GM23248 (cell line): ENCODE data around the gene FCHSD1. TPM values are rescaled to one million over a fixed set of nuclear protein-coding genes. Genes with fewer than 3 reads are reported as not detected.

Experiments used
- DNase-seq: peaks from one replicate; pipeline ENCODE4 v3.0.0-alpha.2; 2015
- H2AFZ ChIP-seq: fragments of 200-600 bp; sonication (generic); 2 replicates; pipeline ENCODE4 v1.6.1; 2016; ENCODE audit warnings: antibody characterized with exemption
- H3F3A ChIP-seq: fragments of 200-600 bp; sonication (generic); 2 replicates; pipeline ENCODE4 v1.6.1; 2016; ENCODE audit warnings: mild to moderate bottlenecking, antibody characterized with exemption, mixed run types; ENCODE audit not compliant: insufficient read depth
- H3K27ac ChIP-seq: fragments of 200-600 bp; sonication (generic); 2 replicates; pipeline ENCODE4 v1.5.1; 2016; ENCODE audit warnings: mild to moderate bottlenecking
- H3K27me3 ChIP-seq: fragments of 200-600 bp; sonication (generic); replicated peaks from 2 replicates; pipeline ENCODE4 v1.6.1; 2016; ENCODE audit warnings: mild to moderate bottlenecking; ENCODE audit not compliant: insufficient read depth
- H3K36me3 ChIP-seq: fragments of 200-600 bp; sonication (generic); 2 replicates; pipeline ENCODE4 v1.6.1; 2016; ENCODE audit warnings: low read depth, mild to moderate bottlenecking
- H3K4me1 ChIP-seq: fragments of 200-600 bp; sonication (generic); 2 replicates; pipeline ENCODE4 v1.6.1; 2016; ENCODE audit warnings: mild to moderate bottlenecking; ENCODE audit not compliant: insufficient read depth
- H3K4me2 ChIP-seq: fragments of 200-600 bp; sonication (generic); one replicate; pipeline ENCODE4 v1.6.1; 2016; ENCODE audit warnings: mild to moderate bottlenecking; ENCODE audit not compliant: unreplicated experiment
- H3K4me3 ChIP-seq: fragments of 200-600 bp; sonication (generic); 2 replicates; pipeline ENCODE4 v1.5.1; 2016; ENCODE audit warnings: mild to moderate bottlenecking
- H3K79me2 ChIP-seq: fragments of 200-600 bp; sonication (generic); 2 replicates; pipeline ENCODE4 v1.6.1; 2016; ENCODE audit warnings: mild to moderate bottlenecking; ENCODE audit not compliant: insufficient read depth
- H3K9ac ChIP-seq: fragments of 200-600 bp; sonication (generic); 2 replicates; pipeline ENCODE4 v1.6.1; 2016; ENCODE audit warnings: mild to moderate bottlenecking
- H3K9me2 ChIP-seq: fragments of 200-600 bp; sonication (generic); 2 replicates; pipeline ENCODE4 v1.6.1; 2016; ENCODE audit warnings: mixed run types, mild to moderate bottlenecking, moderate library complexity; ENCODE audit not compliant: insufficient read depth
- H3K9me3 ChIP-seq: fragments of 200-600 bp; sonication (generic); one replicate; pipeline ENCODE4 v1.6.1; 2017; ENCODE audit warnings: low read depth
- H4K20me1 ChIP-seq: fragments of 200-600 bp; sonication (generic); 2 replicates; pipeline ENCODE4 v1.6.0; 2016; ENCODE audit not compliant: insufficient read depth
- EZH2 ChIP-seq: fragments of 200-600 bp; sonication (generic); IDR thresholded peaks from 2 replicates; pipeline ENCODE4 v1.6.1; 2018; ENCODE audit warnings: antibody characterized with exemption, mild to moderate bottlenecking; ENCODE audit not compliant: insufficient read depth, poor library complexity, severe bottlenecking
- EZH2phosphoT487 ChIP-seq: fragments of 200-600 bp; sonication (generic); IDR thresholded peaks from 2 replicates; pipeline ENCODE4 v1.6.1; 2018; ENCODE audit warnings: antibody characterized with exemption, moderate library complexity, mild to moderate bottlenecking, low read depth; ENCODE audit not compliant: insufficient read depth
- WGBS, 2 experiments: methylation state at CpG; one replicate each; pipeline ENCODE4 v1.1.6; 2015 to 2017; ENCODE audit warnings: low lambda C conversion rate in 2 of 2, low coverage in 1 of 2; ENCODE audit errors: missing lambda C conversion rate in 2 of 2; 5-methylcytosine and 5-hydroxymethylcytosine counted together
- in situ Hi-C: fragments of 300-500 bp; cut with MboI; formaldehyde crosslinking; loops from 2 replicates; pipeline ENCODE4 v1.15.0; 2020
- polyA plus RNA-seq: library from polyadenylated mRNA; unstranded; fragments of >200 nt; fragmentation: Nextera tagmentation; extraction: Ambion mirVana; gene quantifications from 2 replicates; pipeline ENCODE4 v1.2.1, GENCODE V29; 2016
- total RNA-seq: library from RNA; depleted of rRNA; stranded (reverse); fragments of >200 nt; shearing (Covaris generic); gene quantifications from 2 replicates; pipeline ENCODE4 v1.2.3, GENCODE V29; 2014

FCHSD1 gene
- total and polyA plus RNA-seq, 2 experiments from 2014 or later = 23.8 to 32.0 TPM

DNA sequence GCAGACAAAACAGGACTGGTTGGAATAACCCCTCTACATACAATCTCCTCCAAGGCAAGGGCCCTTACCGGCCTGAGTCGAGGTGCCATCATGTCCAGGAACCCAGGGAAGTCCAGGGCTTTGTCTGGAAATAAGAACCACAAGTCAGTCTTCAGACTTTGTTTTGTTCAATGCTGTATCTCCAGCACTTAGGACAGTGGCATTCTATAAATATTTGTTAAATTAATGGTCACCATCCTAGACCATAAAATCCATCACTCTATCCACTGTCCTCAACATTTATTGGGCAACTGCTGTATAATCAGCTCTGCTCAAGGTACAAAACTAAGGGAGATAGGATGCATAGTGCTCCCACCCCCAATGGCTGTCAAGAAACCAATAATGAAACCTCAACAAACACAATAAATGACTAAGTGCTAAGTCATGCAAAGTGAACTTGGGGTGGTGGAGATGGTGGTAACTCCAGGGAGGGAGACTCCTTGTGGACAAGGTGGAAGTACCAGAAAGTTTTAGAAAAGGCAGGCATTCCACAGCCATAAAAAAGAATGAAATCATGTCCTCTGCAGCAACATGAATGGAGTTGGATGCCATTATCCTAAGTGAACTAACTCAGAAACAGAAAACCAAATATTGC, 9.5 kb downstream of the FCHSD1 start:
- no peak overlapping the region for H3K9ac ChIP-seq
- H3K9me2 ChIP-seq = no peaks in the 10 kb centered on the region
- H3K27ac ChIP-seq = no peak overlapping the region
- no peaks in the 10 kb centered on the region for H3K9me3 ChIP-seq
- H3K4me2 ChIP-seq = no peak overlapping the region
- no peaks in the 10 kb centered on the region for H4K20me1 ChIP-seq
- H3F3A ChIP-seq = peaks cover 14% of the 10 kb centered on the region; the same call in 1 of the 2 replicates
- H3K36me3 ChIP-seq = peaks cover 5% of the 10 kb centered on the region; the same call in 1 of the 2 replicates
- no peak overlapping the region for H2AFZ ChIP-seq
- in situ Hi-C loops = no loop called here
- H3K27me3 ChIP-seq = no peaks in the 10 kb centered on the region
- H3K4me3 ChIP-seq = no peak overlapping the region
- no peaks in the 10 kb centered on the region for H3K79me2 ChIP-seq
- peaks cover 5% of the 10 kb centered on the region; the same call in 1 of the 2 replicates for H3K4me1 ChIP-seq
- 74 to 83% methylated on average over 2 of the region's 2 CpGs for WGBS, 2 experiments
- peak; percentile 80 for DNase-seq
- TF ChIP-seq EZH2 (no peak), EZH2phosphoT487 (no peak)

DNA sequence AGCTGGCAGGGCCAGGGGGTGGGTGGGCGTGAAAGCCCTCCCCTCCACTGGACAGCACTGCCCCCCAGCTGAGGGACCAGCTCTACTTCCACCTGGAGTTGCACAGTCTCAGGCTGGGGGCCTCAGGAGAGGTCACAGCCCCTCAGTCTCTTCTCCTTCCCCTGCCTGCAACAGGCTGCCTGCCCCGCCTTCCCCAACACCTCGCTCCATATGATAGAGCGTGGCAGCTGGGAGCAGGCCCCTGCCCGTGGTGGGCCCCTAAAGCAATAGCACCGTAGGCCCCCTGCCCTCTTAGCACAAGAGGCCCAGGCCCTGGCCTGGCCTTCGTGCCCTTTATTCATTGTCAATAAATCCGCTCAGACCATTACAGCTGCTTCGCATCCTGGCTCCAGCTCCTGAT, 10.5 kb downstream of the FCHSD1 start:
- peaks cover 9% of the 10 kb centered on the region for H3K79me2 ChIP-seq
- H3K9me3 ChIP-seq = no peaks in the 10 kb centered on the region
- no peak for DNase-seq
- H3K27ac ChIP-seq = no peak overlapping the region
- no peak overlapping the region for H3K4me3 ChIP-seq
- H4K20me1 ChIP-seq = no peaks in the 10 kb centered on the region
- WGBS, 2 experiments = 85 to 88% methylated on average over 8 to 9 of the region's 9 CpGs
- peaks cover 14% of the 10 kb centered on the region; the same call in 1 of the 2 replicates for H3F3A ChIP-seq
- peaks cover 3% of the 10 kb centered on the region; the same call in 1 of the 2 replicates for H3K36me3 ChIP-seq
- H3K4me2 ChIP-seq = no peak overlapping the region
- H3K4me1 ChIP-seq = peaks cover 6% of the 10 kb centered on the region
- TF ChIP-seq EZH2phosphoT487 (no peak), EZH2 (no peak)
- no peaks in the 10 kb centered on the region for H3K27me3 ChIP-seq
- H3K9ac ChIP-seq = no peak overlapping the region
- H3K9me2 ChIP-seq = no peaks in the 10 kb centered on the region
- no peak overlapping the region for H2AFZ ChIP-seq
- in situ Hi-C loops = no loop called here

DNA sequence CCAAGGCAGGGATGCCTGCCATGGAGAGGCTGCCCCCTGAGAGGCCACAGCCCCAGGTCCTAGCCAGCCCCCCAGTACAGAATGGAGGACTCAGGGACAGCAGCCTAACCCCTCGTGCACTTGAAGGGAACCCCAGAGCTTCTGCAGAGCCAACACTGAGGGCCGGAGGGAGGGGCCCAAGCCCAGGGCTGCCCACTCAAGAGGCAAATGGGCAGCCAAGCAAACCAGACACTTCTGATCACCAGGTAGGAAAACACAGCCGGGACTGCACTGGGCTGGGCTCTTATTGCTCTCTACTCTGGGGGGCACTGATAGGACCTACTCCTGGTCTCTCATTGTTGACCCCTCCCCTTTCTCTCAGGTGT, 11.2 kb downstream of the FCHSD1 start:
- no peaks in the 10 kb centered on the region for H4K20me1 ChIP-seq
- peaks cover 12% of the 10 kb centered on the region for H3K4me1 ChIP-seq
- H3K4me2 ChIP-seq = no peak overlapping the region
- no peak overlapping the region for H3K27ac ChIP-seq
- no peaks in the 10 kb centered on the region for H3K9me3 ChIP-seq
- in situ Hi-C loops = no loop called here
- H3K9me2 ChIP-seq = no peaks in the 10 kb centered on the region
- H3K36me3 ChIP-seq = no peaks in the 10 kb centered on the region; the same call in 1 of the 2 replicates
- TF ChIP-seq EZH2 = no peak
- TF ChIP-seq EZH2phosphoT487 = no peak
- H3F3A ChIP-seq = peaks cover 14% of the 10 kb centered on the region; the same call in 1 of the 2 replicates
- peaks cover 16% of the 10 kb centered on the region for H3K79me2 ChIP-seq
- H3K27me3 ChIP-seq = no peaks in the 10 kb centered on the region
- DNase-seq = no peak
- H3K4me3 ChIP-seq = no peak overlapping the region
- 95 to 100% methylated on average over 2 to 3 of the region's 3 CpGs for WGBS, 2 experiments
- H3K9ac ChIP-seq = no peak overlapping the region
- no peak overlapping the region for H2AFZ ChIP-seq

DNA sequence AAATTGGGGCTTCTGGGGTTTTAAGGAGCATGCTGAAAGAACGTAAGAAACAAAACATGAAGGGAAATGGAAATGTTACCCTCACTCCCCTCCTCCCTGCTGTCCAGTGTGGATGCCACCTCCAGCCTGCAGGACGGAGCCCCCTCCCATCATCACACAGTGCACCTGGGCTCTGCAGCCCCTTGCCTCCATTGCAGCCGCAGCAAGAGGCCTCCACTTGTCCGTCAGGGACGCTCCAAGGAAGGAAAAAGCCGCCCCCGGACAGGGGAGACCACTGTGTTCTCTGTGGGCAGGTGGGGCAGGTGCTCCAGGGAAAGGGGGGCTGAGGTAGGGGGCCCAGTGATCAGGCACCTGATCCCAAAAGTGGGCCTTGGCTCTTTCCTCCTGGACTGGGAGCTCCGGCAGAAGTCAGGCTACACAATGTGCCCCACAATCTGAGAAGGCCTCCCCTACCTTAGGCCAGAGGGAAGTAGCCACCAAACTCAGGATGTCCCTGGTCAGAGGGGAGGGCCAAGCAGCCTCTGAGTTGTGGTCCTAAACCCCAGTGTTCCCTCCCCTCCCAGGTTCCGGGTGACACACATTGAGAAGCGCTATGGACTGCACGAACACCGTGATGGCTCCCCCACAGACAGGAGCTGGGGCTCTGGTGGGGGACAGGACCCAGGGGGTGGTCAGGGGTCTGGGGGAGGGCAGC, 11.7 kb downstream of the FCHSD1 start:
- H3K36me3 ChIP-seq = no peaks in the 10 kb centered on the region; the same call in 1 of the 2 replicates
- no peak overlapping the region for H3K4me3 ChIP-seq
- WGBS, 2 experiments = 93 to 96% methylated on average over 11 to 12 of the region's 12 CpGs
- in situ Hi-C loops = no loop called here
- TF ChIP-seq EZH2phosphoT487 (no peak), EZH2 (no peak)
- no peak for DNase-seq
- peaks cover 15% of the 10 kb centered on the region for H3K4me1 ChIP-seq
- H3K9me2 ChIP-seq = no peaks in the 10 kb centered on the region
- H4K20me1 ChIP-seq = no peaks in the 10 kb centered on the region
- no peak overlapping the region for H3K9ac ChIP-seq
- H3F3A ChIP-seq = peaks cover 14% of the 10 kb centered on the region; the same call in 1 of the 2 replicates
- H2AFZ ChIP-seq = no peak overlapping the region
- H3K27ac ChIP-seq = no peak overlapping the region
- peaks cover 21% of the 10 kb centered on the region for H3K79me2 ChIP-seq
- H3K9me3 ChIP-seq = no peaks in the 10 kb centered on the region
- no peak overlapping the region for H3K4me2 ChIP-seq
- no peaks in the 10 kb centered on the region for H3K27me3 ChIP-seq
